Colon (tissue), 2 donors: ENCODE data around the gene SSU72.
"Not testable (repeated sequence)": the region's sequence is repeated elsewhere in the genome, so short reads cannot be mapped to it uniquely, and the experiment has no call there.

Source experiments
- FAIRE-seq: peaks from 2 replicates; lab custom pipeline; 2012; peaks lifted over from hg19 to GRCh38; lab: Jason Lieb, UNC
- donor health status: control.
- donor health status: control.

SSU72 gene

DNA sequence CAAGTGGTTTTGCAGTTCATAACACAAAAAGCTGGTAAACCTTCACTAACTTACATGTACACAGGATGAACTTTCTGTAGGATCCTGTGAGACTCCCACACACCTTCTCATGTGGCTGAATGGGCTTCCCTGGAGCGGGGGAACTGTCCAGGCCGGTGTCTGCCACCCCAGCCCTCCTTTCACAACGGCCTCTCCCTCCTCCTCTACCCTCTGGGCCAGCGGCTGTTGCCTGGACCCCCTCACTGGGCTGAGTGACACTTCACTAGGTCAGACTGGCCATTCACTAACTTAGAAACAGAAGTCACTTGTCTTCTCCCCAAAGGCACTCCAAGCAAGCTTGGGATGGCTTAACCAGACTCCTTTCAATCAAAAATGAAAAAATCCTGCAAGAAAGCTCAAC, 16.1 kb downstream of the SSU72 start:
- FAIRE-seq, result no peak

- not testable (repeated sequence) for FAIRE-seq
Observed at GRCh38 chr1:1557688-1558087, 17.0 kb downstream of the SSU72 start.

GRCh38 chr1:1556961-1557360, 17.7 kb downstream of the SSU72 start:
- FAIRE-seq, result not testable (repeated sequence)

DNA sequence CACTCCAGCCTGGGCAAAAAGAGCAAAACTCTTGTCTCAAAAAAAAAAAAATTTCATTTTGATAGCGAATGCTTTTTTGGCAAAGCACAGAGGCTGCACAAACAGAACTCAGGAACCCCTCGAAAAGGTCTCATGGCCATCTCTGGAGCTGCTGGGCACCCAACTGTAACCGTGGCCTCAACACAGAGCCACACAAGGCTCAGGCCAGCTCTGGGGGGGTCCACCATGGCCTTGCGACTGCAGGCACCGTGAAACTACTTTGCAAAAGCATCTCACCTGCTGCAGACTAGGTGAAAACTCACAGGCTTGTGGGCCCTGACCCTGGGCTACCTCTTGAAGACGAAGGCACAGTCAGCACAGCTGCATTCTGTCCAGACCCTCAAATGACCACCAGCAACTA, 18.2 kb downstream of the SSU72 start:
- FAIRE-seq, result no peak

GRCh38 chr1:1554926-1555915, 19.4 kb downstream of the SSU72 start:
- no peak for FAIRE-seq

GRCh38 chr1:1554550-1554925, 20.1 kb downstream of the SSU72 start:
- no peak for FAIRE-seq

DNA sequence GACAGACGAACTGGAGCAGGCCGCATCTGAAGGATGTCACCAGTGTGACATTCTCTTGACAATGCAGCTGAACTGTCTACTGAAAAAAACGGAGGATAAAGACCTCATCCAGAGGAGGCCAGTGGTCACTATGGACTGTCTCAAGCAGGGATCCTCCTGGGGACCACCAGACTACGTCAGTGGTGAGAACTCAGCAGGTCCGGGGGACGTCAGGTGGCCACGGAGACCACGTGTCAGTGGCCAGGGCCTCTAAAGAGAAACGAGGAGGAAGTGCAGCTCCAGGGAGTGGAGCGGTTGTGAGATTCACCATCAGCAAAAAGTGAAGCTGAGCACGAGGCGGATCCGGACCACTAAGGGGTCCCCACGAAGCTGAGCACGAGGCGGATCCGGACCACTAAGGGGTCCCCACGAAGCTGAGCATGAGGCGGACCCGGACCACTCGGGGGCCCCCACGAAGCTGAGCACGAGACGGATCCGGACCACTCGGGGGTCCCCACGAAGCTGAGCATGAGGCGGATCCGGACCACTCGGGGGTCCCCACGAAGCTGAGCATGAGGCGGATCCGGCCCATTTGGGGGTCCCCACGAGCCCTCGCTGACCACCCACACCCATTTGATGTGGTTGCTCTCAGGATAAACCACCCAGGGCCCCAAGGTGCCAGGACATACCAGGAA, 20.7 kb downstream of the SSU72 start:
- FAIRE-seq, result no peak

- no peak for FAIRE-seq
Observed at GRCh38 chr1:1552263-1552639, 22.4 kb downstream of the SSU72 start.

DNA sequence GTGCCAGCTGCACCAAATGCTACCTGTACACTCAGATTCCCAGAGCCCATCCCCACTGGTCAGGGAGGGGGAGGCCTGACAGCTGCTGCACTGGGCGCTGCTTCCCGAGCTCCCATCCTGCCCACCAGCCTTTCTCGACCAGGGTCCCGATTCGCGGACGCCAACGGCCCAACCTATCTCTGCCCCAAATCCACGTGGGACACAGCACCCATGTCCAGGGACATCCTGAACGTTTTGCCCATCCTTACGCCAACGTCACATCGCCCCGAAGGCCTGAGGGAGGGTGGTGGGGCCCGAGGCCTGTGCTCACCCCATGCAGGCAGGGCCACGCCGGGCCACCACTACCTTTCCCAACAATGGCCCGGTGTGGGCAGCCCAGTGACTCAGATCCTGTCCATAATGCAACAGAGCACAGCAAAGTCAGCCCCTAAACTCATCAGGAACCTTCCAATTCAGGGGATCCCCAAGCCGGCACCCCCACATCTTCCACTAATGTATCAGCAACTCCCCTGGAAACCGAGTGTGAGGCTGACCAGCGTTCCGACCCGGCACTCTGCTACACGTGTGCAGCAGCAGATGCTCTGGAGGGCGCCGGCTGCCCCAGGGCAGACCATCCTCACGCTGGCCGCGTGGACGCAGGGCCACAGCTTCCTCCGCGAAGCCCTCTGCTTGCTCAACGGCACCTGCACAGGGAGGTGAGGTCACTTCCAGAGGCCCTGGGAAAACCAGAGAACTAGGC, 23.0 kb downstream of the SSU72 start:
- no peak for FAIRE-seq

DNA sequence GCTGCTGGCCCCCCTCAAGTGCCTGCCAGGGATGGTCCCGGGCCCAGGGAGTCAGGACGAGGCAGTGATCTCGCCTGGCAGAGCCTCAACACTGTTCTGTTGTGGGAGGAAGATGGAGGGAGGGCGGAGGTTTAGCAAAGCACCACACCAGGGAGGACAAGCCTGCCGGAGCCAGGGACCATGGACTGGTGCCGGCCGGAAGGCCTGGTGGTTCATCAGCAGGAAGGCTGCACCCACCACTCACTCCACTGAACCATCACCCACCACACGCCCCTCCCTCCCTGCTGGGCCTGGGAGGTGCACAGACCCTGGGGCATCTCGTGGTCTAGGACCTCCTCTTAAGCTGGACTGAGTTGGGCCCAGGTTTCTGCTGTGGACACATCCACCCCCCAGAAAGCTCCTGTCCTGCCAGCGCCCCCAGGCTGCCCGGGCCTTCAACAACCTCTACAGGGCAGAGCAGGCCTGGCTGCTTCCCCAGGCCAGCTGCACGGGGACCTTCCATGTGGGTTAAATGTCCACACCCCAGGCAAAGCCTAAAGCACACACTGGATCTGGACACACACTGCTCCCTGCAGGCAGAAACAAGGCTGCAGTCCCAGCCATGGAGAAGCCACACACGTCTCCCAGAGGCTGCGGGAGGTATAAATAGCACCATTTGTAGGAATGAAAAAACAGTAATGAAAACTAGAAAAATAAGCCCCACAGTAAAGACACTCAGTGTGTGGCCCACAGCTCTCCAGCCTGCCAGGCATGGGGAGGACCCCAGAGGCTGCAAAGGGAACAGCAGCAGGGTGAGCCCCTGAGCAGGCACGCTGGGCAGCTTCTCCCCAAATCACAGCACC, 23.9 kb downstream of the SSU72 start:
- no peak for FAIRE-seq

- no peak for FAIRE-seq
Observed at GRCh38 chr1:1550087-1550486, 24.6 kb downstream of the SSU72 start.

DNA sequence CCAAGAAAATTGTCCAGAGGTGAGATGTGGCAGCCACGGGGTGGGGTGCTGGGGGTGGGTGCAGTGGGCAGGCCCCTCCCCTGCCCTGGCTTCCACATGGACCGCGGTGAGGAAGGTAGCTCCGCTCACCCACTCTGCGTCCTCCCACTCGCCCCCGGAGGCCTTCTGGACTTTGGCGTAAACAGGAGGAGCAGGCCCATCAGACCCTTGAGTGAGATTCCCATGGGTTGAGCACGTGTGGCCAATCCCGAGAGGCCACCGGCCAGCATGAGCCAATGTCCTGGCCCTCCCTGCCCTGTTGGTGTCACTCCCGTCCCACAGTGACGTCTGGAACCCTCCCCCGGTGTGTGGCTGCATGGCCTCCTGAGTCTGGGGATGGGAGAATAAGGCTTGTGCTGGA, 26.1 kb downstream of the SSU72 start:
- FAIRE-seq, result no peak

GRCh38 chr1:1547476-1547875, 27.2 kb downstream of the SSU72 start:
- no peak for FAIRE-seq

GRCh38 chr1:1547011-1547410, 27.7 kb downstream of the SSU72 start:
- FAIRE-seq, result no peak

GRCh38 chr1:1545946-1546737, 28.5 kb downstream of the SSU72 start:
- no peak for FAIRE-seq

GRCh38 chr1:1544544-1544943, 30.1 kb downstream of the SSU72 start:
- no peak for FAIRE-seq

GRCh38 chr1:1543706-1544099, 31.0 kb downstream of the SSU72 start:
- no peak for FAIRE-seq

DNA sequence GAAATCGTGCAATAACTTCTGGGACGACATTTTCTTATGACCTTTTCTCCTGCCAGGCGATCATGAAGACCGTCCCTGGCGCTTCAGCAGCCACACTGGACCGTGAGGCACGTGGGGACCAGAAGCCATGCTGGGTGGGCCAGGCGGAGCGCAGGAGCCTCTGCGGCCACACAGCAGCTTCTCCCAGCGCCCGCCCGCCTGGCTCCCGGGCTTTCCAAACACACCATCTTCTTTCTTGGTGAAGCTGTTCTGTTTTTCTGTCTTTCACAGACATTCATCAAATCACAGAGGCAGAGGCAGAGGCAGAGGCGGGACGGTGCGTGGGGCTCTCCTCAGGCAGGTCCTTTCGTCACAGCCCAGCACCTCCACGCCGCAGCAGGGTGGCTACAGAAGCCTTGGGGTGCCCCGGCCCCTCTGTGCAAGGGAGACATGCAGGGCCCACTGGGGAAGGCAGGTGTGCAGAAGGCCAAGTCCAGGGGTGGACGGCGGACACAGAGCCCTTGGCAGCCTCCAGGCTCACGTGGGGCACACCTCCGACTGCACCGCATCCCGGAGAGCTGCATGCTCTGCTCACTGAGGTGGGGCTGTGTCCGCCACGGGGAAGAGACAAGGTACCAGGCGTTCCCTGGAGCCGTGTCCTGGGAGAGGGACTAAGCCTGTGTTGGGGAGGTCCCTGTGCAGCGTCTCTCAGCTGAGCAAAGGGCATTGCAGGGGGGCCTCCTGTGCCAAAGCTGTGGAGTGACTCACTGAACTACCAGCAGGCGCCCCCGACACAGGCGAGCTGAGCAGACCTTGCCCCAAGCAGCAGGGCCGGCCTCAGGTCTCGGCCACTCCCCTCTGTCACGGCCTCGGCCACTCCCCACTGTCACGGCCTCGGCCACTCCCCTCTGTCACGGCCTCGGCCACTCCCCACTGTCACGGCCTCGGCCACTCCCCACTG, 31.6 kb downstream of the SSU72 start:
- FAIRE-seq, result no peak

DNA sequence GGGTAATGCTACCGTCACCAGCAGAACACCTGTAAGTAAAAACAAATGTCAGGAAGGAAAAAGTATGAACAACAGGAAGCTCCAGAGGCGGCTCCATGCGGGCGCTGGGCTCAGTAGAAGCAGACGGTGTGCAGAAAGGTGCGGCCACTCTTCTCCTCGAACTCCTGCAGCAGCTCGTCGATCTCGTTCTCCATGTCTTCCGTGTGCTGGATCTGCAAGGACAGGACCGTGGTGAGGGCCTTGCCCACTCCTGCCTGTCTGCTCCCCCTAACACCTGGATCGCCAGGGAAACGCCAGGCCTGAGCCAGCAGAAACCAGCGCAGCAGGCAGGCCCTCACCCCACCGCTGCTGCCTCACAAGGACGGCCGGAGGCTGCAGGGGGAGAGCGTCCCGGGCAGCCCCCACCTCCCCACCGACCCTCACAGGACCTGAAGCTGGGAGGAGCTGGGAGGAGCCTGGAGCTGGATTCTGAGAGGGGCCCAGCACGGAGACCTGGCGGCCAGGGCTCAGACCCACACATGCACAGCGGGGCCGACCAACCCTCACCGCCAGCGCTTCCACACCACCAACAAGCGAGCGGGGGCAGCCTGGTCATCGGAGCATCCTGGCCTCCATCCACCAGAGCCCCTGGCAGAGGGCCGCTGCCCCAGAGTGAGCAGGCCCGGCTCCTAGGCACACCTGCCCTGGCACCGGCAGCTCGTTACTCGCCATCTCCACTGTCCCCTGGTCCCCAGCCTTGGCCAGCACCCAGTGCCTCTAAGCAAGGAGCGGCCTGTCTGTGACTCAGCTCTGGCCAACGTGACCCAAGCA, 32.5 kb downstream of the SSU72 start:
- no peak for FAIRE-seq
